Tibial nerve (tissue), 4 donors: ENCODE measurements around the gene RUFY4. TPM values are rescaled to one million over a fixed set of nuclear protein-coding genes. Genes with fewer than 3 reads are reported as not detected.

Experiments used
- DNase-seq, 2 donors: peaks; one replicate each; pipeline ENCODE4 v3.0.0-alpha.2; 2019; ENCODE audit warnings: low spot score in 2 of 2
- H3K27ac ChIP-seq, 4 donors: fragments of 200-600 bp; sonication (generic) in 3 of 4; one replicate each; pipeline ENCODE4 v1.5.1; 2017 to 2019; ENCODE audit warnings: mild to moderate bottlenecking in 1 of 4
- H3K27me3 ChIP-seq, 2 donors: fragments of 200-600 bp; sonication (generic) in 1 of 2; one replicate each; pipeline versions ENCODE4 v1.5.1 to v1.6.0; 2017 to 2019
- H3K36me3 ChIP-seq, 3 donors: fragments of 200-600 bp; sonication (generic); one replicate each; pipeline ENCODE4 v1.5.1; 2018 to 2019
- H3K4me1 ChIP-seq, 4 donors: fragments of 200-600 bp; sonication (generic) in 3 of 4; one replicate each; pipeline ENCODE4 v1.5.1; 2017 to 2019
- H3K4me3 ChIP-seq, 4 donors: fragments of 200-600 bp; sonication (generic) in 3 of 4; one replicate each; pipeline ENCODE4 v1.5.1; 2017 to 2019; ENCODE audit warnings: mild to moderate bottlenecking in 1 of 4, moderate library complexity in 1 of 4
- H3K9me3 ChIP-seq, 4 donors: fragments of 200-600 bp; sonication (generic) in 3 of 4; one replicate each; pipeline ENCODE4 v1.5.1; 2017 to 2019
- CTCF ChIP-seq, 5 experiments: fragments of 200-600 bp in 3 of 5; fragments of 450-650 bp in 2 of 5; sonication (generic) in 3 of 5; IDR thresholded peaks; one replicate each; pipeline ENCODE4 v1.5.1; 2016 to 2019; ENCODE audit warnings: antibody characterized with exemption in 5 of 5, mild to moderate bottlenecking in 3 of 5, moderate library complexity in 2 of 5
- EP300 ChIP-seq, 2 donors: sonication (generic); formaldehyde crosslinking; IDR thresholded peaks; one replicate each; pipeline ENCODE4 v1.6.1; 2017; ENCODE audit warnings: antibody characterized with exemption in 2 of 2, mild to moderate bottlenecking in 1 of 2
- POLR2A ChIP-seq, 2 donors: fragments of 450-650 bp; IDR thresholded peaks; one replicate each; pipeline ENCODE4 v1.6.1; 2017; ENCODE audit warnings: antibody characterized with exemption in 2 of 2, mild to moderate bottlenecking in 2 of 2, moderate library complexity in 2 of 2
- WGBS, 2 donors: methylation state at CpG; one replicate each; pipeline ENCODE4 v1.1.5; 2018; 5-methylcytosine and 5-hydroxymethylcytosine counted together
- total RNA-seq, 4 donors: library from RNA; depleted of rRNA; stranded (reverse); fragments of >200 nt; gene quantifications; one replicate each; pipeline ENCODE4 v1.1.0, GENCODE V29; 2016

RUFY4 gene
- total RNA-seq, 4 donors from 2014 or later: not detected

- H3K27ac ChIP-seq: no peak overlapping the region
- TF ChIP-seq EP300 (IDR thresholded peaks at IDR 0.05) (no peak), POLR2A (IDR thresholded peaks at IDR 0.05) (no peak), CTCF (IDR thresholded peaks at IDR 0.05) (no peak)
- DNase-seq: no peak
- no peak overlapping the region for H3K4me3 ChIP-seq
- no peaks in the 10 kb centered on the region for H3K9me3 ChIP-seq
- H3K27me3 ChIP-seq: no peaks in the 10 kb centered on the region
- H3K36me3 ChIP-seq: no peaks in the 10 kb centered on the region
- peaks cover 0 to 4% (median 0%) of the 10 kb centered on the region in 4 donors for H3K4me1 ChIP-seq
These were observed 61.8 kb downstream of the RUFY4 start for GRCh38 chr2:218130822-218131221.

- WGBS, 2 donors: 41 to 46% methylated on average over 3 of the region's 3 CpGs
- Histone ChIP-seq H3K4me1 (no peaks in the 10 kb centered on the region), H3K4me3 (no peak overlapping the region), H3K36me3 (no peaks in the 10 kb centered on the region), H3K27me3 (peaks cover 0 to 5% of the 10 kb centered on the region in 2 donors), H3K9me3 (no peaks in the 10 kb centered on the region), H3K27ac (no peak overlapping the region)
- no peak for DNase-seq
- TF ChIP-seq EP300 (IDR thresholded peaks at IDR 0.05) (no peak), CTCF (IDR thresholded peaks at IDR 0.05) (no peak), POLR2A (IDR thresholded peaks at IDR 0.05) (no peak)
These were observed 68.5 kb downstream of the RUFY4 start for GRCh38 chr2:218137514-218137913.

DNA sequence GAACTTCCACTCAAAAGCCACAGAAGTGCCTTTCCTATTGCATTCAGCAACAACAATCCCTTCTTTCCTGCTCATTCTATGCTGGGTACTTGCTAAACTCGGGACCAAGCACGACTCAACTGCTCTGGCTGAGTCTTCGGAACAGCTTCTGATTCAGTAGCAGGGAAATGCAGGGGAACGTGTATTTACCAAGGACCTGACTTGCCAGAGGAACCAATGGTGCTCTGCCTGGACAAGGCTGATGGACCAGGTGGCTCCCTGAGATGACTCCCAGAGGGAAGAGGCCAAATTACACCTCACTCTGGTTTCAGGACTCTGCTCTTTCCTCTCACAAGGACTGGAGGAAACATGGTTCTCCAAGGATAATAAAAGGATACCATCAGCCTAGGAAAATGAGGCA is 69.0 kb downstream of the RUFY4 start:
- Histone ChIP-seq H3K4me3 (no peak overlapping the region), H3K4me1 (no peaks in the 10 kb centered on the region), H3K27ac (no peak overlapping the region), H3K9me3 (no peaks in the 10 kb centered on the region), H3K27me3 (peaks cover 0 to 5% of the 10 kb centered on the region in 2 donors), H3K36me3 (no peaks in the 10 kb centered on the region)
- WGBS, 2 donors: 67 to 72% methylated on average over 4 of the region's 4 CpGs
- no peak for DNase-seq
- no peak for TF ChIP-seq EP300 (IDR thresholded peaks at IDR 0.05)
- TF ChIP-seq CTCF (IDR thresholded peaks at IDR 0.05): no peak
- TF ChIP-seq POLR2A (IDR thresholded peaks at IDR 0.05): no peak

Other genes starting within 250 kb of the RUFY4 start
- 100 to 1,000 TPM; 461 to 648 (median 565) TPM for gene TNS1, start 66.3 kb upstream of the RUFY4 start, total RNA-seq
- under 1 TPM in 1 of 4 donors, not detected in 3; 0.30 TPM for gene CXCR2, start 56.8 kb downstream of the RUFY4 start, total RNA-seq
- gene CXCR1, start 97.7 kb downstream of the RUFY4 start, total RNA-seq: under 1 TPM in 2 of 4 donors, not detected in 2; 0.21 to 0.66 TPM
- 100 to 1,000 TPM; 193 to 248 (median 222) TPM for gene ARPC2, start 147.9 kb downstream of the RUFY4 start, total RNA-seq
- gene GPBAR1, start 191.8 kb downstream of the RUFY4 start, total RNA-seq: 10 to 100 TPM in 2 of 4 donors, 1 to 10 TPM in 2; 4.6 to 37.8 (median 13.5) TPM
- 100 to 1,000 TPM; 111 to 179 (median 143) TPM for gene AAMP, start 200.9 kb downstream of the RUFY4 start, total RNA-seq
- 10 to 100 TPM; 62.3 to 68.9 (median 63.6) TPM for gene PNKD, start 201.3 kb downstream of the RUFY4 start, total RNA-seq
- gene TMBIM1, start 223.2 kb downstream of the RUFY4 start, total RNA-seq: 100 to 1,000 TPM; 183 to 282 (median 202) TPM